Smooth muscle cell (in vitro differentiated cells): ENCODE results near the gene ABCB10. TPM values are rescaled to one million over a fixed set of nuclear protein-coding genes. Genes with fewer than 3 reads are reported as not detected.

ENCODE experiments used
- DNase-seq: peaks from one replicate; lab custom pipeline; 2025; ENCODE audit not compliant: unreplicated experiment; lab: John Stamatoyannopoulos, UW
- H2AFZ ChIP-seq: fragments of 200-600 bp; sonication (generic); 2 replicates; pipeline ENCODE4 v1.6.0; 2016; ENCODE audit warnings: antibody characterized with exemption, low read depth, mild to moderate bottlenecking
- H3F3A ChIP-seq: fragments of 200-600 bp; sonication (generic); 2 replicates; pipeline ENCODE4 v1.6.0; 2017; ENCODE audit warnings: antibody characterized with exemption, low read depth
- H3K27ac ChIP-seq: fragments of 200-600 bp; sonication (generic); 2 replicates; pipeline ENCODE4 v1.5.1; 2016; ENCODE audit warnings: low read depth, mild to moderate bottlenecking
- H3K27me3 ChIP-seq: fragments of 200-600 bp; sonication (generic); 2 replicates; pipeline ENCODE4 v1.6.1; 2016; ENCODE audit warnings: low read depth, mild to moderate bottlenecking
- H3K36me3 ChIP-seq: fragments of 200-600 bp; sonication (generic); 2 replicates; pipeline ENCODE4 v1.5.1; 2016; ENCODE audit warnings: low read depth
- H3K4me1 ChIP-seq: fragments of 200-600 bp; sonication (generic); 2 replicates; pipeline ENCODE4 v1.5.1; 2016; ENCODE audit warnings: low read depth
- H3K4me2 ChIP-seq: fragments of 200-600 bp; sonication (generic); 2 replicates; pipeline ENCODE4 v1.6.0; 2016; ENCODE audit warnings: mild to moderate bottlenecking
- H3K4me3 ChIP-seq: fragments of 200-600 bp; sonication (generic); 2 replicates; pipeline ENCODE4 v1.5.1; 2016; ENCODE audit warnings: mild to moderate bottlenecking
- H3K79me2 ChIP-seq: fragments of 200-600 bp; sonication (generic); 2 replicates; pipeline ENCODE4 v1.6.0; 2016; ENCODE audit warnings: low read depth, mild to moderate bottlenecking
- H3K9ac ChIP-seq: fragments of 200-600 bp; sonication (generic); 2 replicates; pipeline ENCODE4 v1.6.0; 2016; ENCODE audit warnings: low read depth
- H3K9me3 ChIP-seq: fragments of 200-600 bp; sonication (generic); replicated peaks from 2 replicates; pipeline ENCODE4 v1.5.1; 2016; ENCODE audit warnings: low read depth
- H4K20me1 ChIP-seq: fragments of 200-600 bp; sonication (generic); 2 replicates; pipeline ENCODE4 v1.6.0; 2016; ENCODE audit warnings: low read depth
- WGBS: methylation state at CpG from one replicate; pipeline ENCODE4 v1.1.7; 2016; ENCODE audit warnings: low lambda C conversion rate; 5-methylcytosine and 5-hydroxymethylcytosine counted together
- polyA plus RNA-seq: library from polyadenylated mRNA; unstranded; fragments of >200 nt; fragmentation: Nextera tagmentation; extraction: Ambion mirVana; gene quantifications from 2 replicates; pipeline ENCODE4 v1.2.1, GENCODE V29; 2016
- total RNA-seq: library from RNA; depleted of rRNA; stranded (reverse); fragments of >200 nt; gene quantifications from 2 replicates; pipeline ENCODE4 v1.2.3, GENCODE V29; 2014
- TF ChIP-seq, protein P1 (sequence below): fragments of 200-600 bp; sonication (generic); IDR thresholded peaks from 2 replicates; pipeline ENCODE4 v1.5.1; 2017; ENCODE audit warnings: borderline replicate concordance, mild to moderate bottlenecking, antibody characterized with exemption; ENCODE audit not compliant: insufficient read depth, poor library complexity, severe bottlenecking

Gene ABCB10
- total and polyA plus RNA-seq, 2 experiments from 2014 or later: 7.1 to 18.4 TPM

DNA sequence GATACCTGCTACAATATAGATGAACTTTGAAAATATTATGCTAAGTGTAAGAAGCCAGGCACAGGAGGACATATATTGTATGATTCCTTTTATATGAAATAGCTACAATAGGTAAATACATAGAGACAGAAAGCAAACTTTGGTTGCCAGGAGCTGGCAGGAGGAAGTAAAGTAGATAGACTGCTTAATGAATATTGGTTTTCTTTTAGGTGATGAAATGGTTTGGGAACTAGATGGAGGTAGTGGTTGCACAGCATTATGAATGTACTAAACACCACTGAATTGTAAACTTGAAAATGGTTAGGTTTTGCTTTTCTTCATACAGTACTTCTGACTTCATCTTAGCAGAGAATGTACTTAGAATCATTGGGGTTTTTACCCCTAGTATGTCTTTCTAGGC is 21.5 kb downstream of the ABCB10 start:
- DNase-seq: no peak
- Histone ChIP-seq H3K27me3 (no peaks in the 10 kb centered on the region), H3K27ac (no peak overlapping the region), H3K79me2 (no peaks in the 10 kb centered on the region), H3K4me2 (no peak overlapping the region), H3K9ac (no peak overlapping the region), H2AFZ (no peak overlapping the region), H4K20me1 (no peaks in the 10 kb centered on the region), H3F3A (no peaks in the 10 kb centered on the region), H3K4me3 (no peak overlapping the region), H3K36me3 (peaks cover 7% of the 10 kb centered on the region), H3K4me1 (no peaks in the 10 kb centered on the region), H3K9me3 (no peaks in the 10 kb centered on the region)
- TF ChIP-seq, protein P1, sequence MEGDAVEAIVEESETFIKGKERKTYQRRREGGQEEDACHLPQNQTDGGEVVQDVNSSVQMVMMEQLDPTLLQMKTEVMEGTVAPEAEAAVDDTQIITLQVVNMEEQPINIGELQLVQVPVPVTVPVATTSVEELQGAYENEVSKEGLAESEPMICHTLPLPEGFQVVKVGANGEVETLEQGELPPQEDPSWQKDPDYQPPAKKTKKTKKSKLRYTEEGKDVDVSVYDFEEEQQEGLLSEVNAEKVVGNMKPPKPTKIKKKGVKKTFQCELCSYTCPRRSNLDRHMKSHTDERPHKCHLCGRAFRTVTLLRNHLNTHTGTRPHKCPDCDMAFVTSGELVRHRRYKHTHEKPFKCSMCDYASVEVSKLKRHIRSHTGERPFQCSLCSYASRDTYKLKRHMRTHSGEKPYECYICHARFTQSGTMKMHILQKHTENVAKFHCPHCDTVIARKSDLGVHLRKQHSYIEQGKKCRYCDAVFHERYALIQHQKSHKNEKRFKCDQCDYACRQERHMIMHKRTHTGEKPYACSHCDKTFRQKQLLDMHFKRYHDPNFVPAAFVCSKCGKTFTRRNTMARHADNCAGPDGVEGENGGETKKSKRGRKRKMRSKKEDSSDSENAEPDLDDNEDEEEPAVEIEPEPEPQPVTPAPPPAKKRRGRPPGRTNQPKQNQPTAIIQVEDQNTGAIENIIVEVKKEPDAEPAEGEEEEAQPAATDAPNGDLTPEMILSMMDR: no peak

DNA sequence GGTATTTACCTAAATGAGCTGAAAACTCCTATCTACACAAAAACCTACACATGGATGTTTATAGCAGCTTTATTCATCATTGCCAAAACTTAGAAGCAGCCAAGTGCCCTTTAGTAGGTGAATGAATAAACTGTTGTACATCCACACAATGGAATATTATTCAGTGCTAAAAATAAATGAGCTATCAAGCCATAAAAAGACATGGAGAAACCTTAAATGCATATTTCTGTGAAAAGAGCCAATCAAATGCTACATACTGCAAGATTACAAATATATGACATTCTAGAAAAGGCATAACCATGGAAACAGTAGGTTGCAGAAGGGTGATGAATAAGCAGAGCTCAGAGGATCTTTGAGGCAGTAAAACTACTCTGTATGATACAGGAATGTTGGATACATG is 23.3 kb downstream of the ABCB10 start:
- Histone ChIP-seq H3K4me3 (no peak overlapping the region), H3K27ac (no peak overlapping the region), H4K20me1 (no peaks in the 10 kb centered on the region), H3K9ac (no peak overlapping the region), H2AFZ (no peak overlapping the region), H3K79me2 (no peaks in the 10 kb centered on the region), H3K4me2 (no peak overlapping the region), H3K9me3 (no peaks in the 10 kb centered on the region), H3F3A (no peaks in the 10 kb centered on the region), H3K36me3 (peaks cover 3% of the 10 kb centered on the region), H3K27me3 (no peaks in the 10 kb centered on the region), H3K4me1 (no peaks in the 10 kb centered on the region)
- TF ChIP-seq, protein P1: no peak
- no peak for DNase-seq

DNA sequence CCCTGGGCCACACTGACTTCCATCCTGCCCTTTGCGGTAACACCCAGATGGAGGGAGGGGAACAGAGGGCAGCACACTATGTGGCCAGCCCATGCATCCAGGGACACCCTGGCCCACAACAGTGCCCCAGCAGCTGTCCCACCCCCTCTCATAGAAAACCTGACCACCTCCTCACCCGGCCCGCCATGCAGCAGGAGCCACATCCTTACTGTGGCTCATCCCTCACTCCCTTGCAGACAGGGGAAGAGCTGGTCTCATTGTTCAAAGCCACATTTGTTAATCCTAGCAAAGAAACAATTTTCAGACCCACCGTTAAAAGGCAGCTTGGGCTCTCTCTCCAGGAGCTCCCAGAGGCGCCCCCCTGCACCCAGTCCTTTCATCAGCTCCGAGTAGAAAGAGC is 27.2 kb downstream of the ABCB10 start:
- no peak overlapping the region for H3K27ac ChIP-seq
- no peak overlapping the region for H3K4me2 ChIP-seq
- DNase-seq: no peak
- no peak overlapping the region for H2AFZ ChIP-seq
- WGBS: 96% methylated on average over 6 of the region's 6 CpGs
- H3K27me3 ChIP-seq: no peaks in the 10 kb centered on the region
- TF ChIP-seq, protein P1: no peak
- H3K4me3 ChIP-seq: no peak overlapping the region
- H3K9me3 ChIP-seq: no peaks in the 10 kb centered on the region
- H3K9ac ChIP-seq: no peak overlapping the region
- H3K79me2 ChIP-seq: no peaks in the 10 kb centered on the region
- H3K36me3 ChIP-seq: peaks cover 3% of the 10 kb centered on the region
- no peaks in the 10 kb centered on the region for H4K20me1 ChIP-seq
- H3K4me1 ChIP-seq: no peaks in the 10 kb centered on the region
- no peaks in the 10 kb centered on the region for H3F3A ChIP-seq

DNA sequence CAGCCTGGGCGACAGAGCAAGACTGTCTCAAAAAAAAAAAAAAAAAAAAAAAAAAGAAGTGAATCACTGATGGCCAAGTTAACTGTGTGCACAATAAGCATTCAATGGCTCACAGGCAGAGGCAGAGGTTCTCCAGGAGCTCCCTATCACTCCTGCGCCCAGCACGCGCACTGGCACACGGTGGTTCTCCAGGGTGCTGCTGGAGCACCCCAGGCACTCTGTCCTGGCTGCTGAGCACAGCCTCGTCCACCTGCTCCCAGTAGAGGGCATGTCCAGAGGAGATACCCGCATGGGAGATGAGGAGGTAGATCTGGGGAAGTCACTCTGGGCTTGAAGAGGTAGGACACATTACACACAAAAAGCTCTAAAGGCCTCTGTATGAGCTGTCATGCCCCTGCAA is 28.9 kb downstream of the ABCB10 start:
- H4K20me1 ChIP-seq: no peaks in the 10 kb centered on the region
- H3K9me3 ChIP-seq: no peaks in the 10 kb centered on the region
- no peaks in the 10 kb centered on the region for H3K79me2 ChIP-seq
- no peak overlapping the region for H3K27ac ChIP-seq
- TF ChIP-seq, protein P1: no peak
- peaks cover 3% of the 10 kb centered on the region for H3K36me3 ChIP-seq
- no peak overlapping the region for H3K9ac ChIP-seq
- no peaks in the 10 kb centered on the region for H3K4me1 ChIP-seq
- no peaks in the 10 kb centered on the region for H3F3A ChIP-seq
- H3K4me2 ChIP-seq: no peak overlapping the region
- no peak overlapping the region for H3K4me3 ChIP-seq
- DNase-seq: no peak
- no peaks in the 10 kb centered on the region for H3K27me3 ChIP-seq
- H2AFZ ChIP-seq: no peak overlapping the region
- 98% methylated on average over 7 of the region's 7 CpGs for WGBS
